ENCODE results near the gene COPS7A. TPM values are rescaled to one million over a fixed set of nuclear protein-coding genes. Genes with fewer than 3 reads are reported as not detected.

The COPS7A gene
- total RNA-seq, 1 donor from 2014 or later = 24.5 TPM

- peak overlapping the region; percentile 8 for H3K4me3 Mint-ChIP-seq
- H3K27ac ChIP-seq = no peak overlapping the region
- H3K4me3 ChIP-seq = no peak overlapping the region
- no peaks in the 10 kb centered on the region for H4K20me1 ChIP-seq (ENCODE audit: low read depth)
- peaks cover 9% of the 10 kb centered on the region for H3K36me3 Mint-ChIP-seq
- peaks cover 26% of the 10 kb centered on the region for H3F3A ChIP-seq (ENCODE audit: low read depth)
- no peaks in the 10 kb centered on the region for H3K9me3 ChIP-seq (ENCODE audit: low read depth)
- peaks cover 6% of the 10 kb centered on the region for H3K27me3 Mint-ChIP-seq (ENCODE audit: insufficient read depth, low read depth)
- no peaks in the 10 kb centered on the region for H3K27me3 ChIP-seq
- peaks cover 47% of the 10 kb centered on the region for H3K4me1 Mint-ChIP-seq
- no peak overlapping the region for H3K9ac ChIP-seq
- no peak overlapping the region for H3K27ac Mint-ChIP-seq
- no peaks in the 10 kb centered on the region for H3K9me3 Mint-ChIP-seq
- H3K4me2 ChIP-seq = no peak overlapping the region
- TF ChIP-seq CTCF (IDR thresholded peaks at IDR 0.05) (no peak), EZH2 (IDR thresholded peaks at IDR 0.05) (no peak), EZH2phosphoT487 (IDR thresholded peaks at IDR 0.05) (no peak)
- DNase-seq (ENCODE audit: low spot score) = no peak
- no peaks in the 10 kb centered on the region for H3K36me3 ChIP-seq
- H3K4me1 ChIP-seq = peaks cover 14% of the 10 kb centered on the region
- H2AFZ ChIP-seq (replicated peaks) = no peak overlapping the region
- peaks cover 35% of the 10 kb centered on the region for H3K79me2 ChIP-seq (ENCODE audit: low read depth)
Observed at GRCh38 chr12:6691473-6691872, 32.4 kb upstream of the COPS7A start.

DNA sequence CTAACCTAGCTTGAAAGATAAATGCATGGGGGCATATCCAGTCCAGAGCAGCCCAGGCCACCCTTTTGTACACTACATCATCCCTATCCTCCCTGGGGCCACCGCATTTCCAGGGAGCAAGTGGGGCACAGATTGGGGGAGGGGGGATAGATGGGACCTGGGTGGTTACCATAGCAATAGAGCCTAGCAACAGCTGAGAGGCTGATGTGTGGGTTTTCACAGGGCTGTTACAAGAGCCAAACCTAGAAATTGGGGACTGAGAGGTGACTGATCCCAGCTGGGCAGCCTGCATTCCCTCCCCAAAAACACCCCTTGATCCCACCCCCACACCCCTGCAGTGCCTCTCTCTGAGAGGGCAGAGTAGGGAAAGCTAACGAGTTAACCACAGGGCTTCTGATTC, 31.0 kb upstream of the COPS7A start:
- Mint-ChIP-seq H3K4me1 (peaks cover 36% of the 10 kb centered on the region), H3K4me3 (peak overlapping the region; percentile 33), H3K36me3 (peaks cover 9% of the 10 kb centered on the region), H3K9me3 (no peaks in the 10 kb centered on the region), H3K27ac (peak overlapping the region; percentile 70), H3K27me3 (ENCODE audit: insufficient read depth, low read depth) (peaks cover 6% of the 10 kb centered on the region)
- no peak for DNase-seq (ENCODE audit: low spot score)
- Histone ChIP-seq H4K20me1 (ENCODE audit: low read depth) (no peaks in the 10 kb centered on the region), H3F3A (ENCODE audit: low read depth) (peaks cover 31% of the 10 kb centered on the region), H3K4me3 (no peak overlapping the region), H3K4me1 (peaks cover 8% of the 10 kb centered on the region), H3K36me3 (no peaks in the 10 kb centered on the region), H3K9ac (peak overlapping the region; percentile 10), H3K9me3 (ENCODE audit: low read depth) (no peaks in the 10 kb centered on the region), H3K27me3 (no peaks in the 10 kb centered on the region), H3K4me2 (no peak overlapping the region), H3K27ac (no peak overlapping the region), H2AFZ (replicated peaks) (no peak overlapping the region), H3K79me2 (ENCODE audit: low read depth) (peaks cover 21% of the 10 kb centered on the region)
- TF ChIP-seq EZH2phosphoT487 (IDR thresholded peaks at IDR 0.05) (no peak), EZH2 (IDR thresholded peaks at IDR 0.05) (no peak), CTCF (IDR thresholded peaks at IDR 0.05) (no peak)

DNA sequence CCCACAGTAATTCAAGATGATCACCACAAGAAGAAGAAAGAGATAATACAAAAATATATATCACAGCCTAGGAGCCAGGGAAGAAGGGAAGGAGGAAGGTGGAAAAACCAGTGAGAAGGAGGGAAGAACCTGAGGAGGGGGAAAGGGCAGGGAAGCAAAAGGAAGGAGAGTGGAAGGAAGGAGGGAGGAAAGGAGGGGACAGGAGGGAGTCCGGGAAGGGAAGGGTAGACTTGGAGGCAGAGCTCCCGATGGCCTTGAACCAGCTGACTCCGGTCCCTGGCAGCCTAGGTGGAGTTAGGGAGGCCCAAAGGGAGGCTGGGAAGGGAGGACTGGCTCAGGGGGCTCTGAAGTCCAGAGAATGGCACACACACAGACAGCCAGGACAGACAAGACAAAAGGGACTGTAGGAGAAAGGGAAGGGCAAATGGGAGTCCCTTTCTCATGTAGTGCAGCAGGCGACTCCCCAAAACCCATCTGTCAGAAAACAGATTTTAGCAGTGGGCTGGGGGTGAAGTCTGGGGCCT, 30.0 kb upstream of the COPS7A start:
- peak overlapping the region; percentile 36 for H3K27ac Mint-ChIP-seq
- no peak overlapping the region for H3K4me3 Mint-ChIP-seq
- no peaks in the 10 kb centered on the region for H3K36me3 ChIP-seq

More for the DNA sequence above, 30.0 kb upstream of the COPS7A start:
- no peak for TF ChIP-seq EZH2phosphoT487 (IDR thresholded peaks at IDR 0.05)
- TF ChIP-seq EZH2 (IDR thresholded peaks at IDR 0.05) = no peak
- no peak for TF ChIP-seq CTCF (IDR thresholded peaks at IDR 0.05)
- DNase-seq (ENCODE audit: low spot score) = no peak
- Histone ChIP-seq H3K4me3 (no peak overlapping the region), H3K79me2 (ENCODE audit: low read depth) (peaks cover 15% of the 10 kb centered on the region), H3F3A (ENCODE audit: low read depth) (peaks cover 31% of the 10 kb centered on the region), H2AFZ (replicated peaks) (no peak overlapping the region), H4K20me1 (ENCODE audit: low read depth) (no peaks in the 10 kb centered on the region), H3K27ac (no peak overlapping the region), H3K4me2 (no peak overlapping the region), H3K9me3 (ENCODE audit: low read depth) (no peaks in the 10 kb centered on the region), H3K4me1 (peaks cover 7% of the 10 kb centered on the region), H3K27me3 (no peaks in the 10 kb centered on the region), H3K9ac (peak overlapping the region; percentile 28)
- Mint-ChIP-seq H3K9me3 (no peaks in the 10 kb centered on the region), H3K27me3 (ENCODE audit: insufficient read depth, low read depth) (peaks cover 8% of the 10 kb centered on the region), H3K36me3 (peaks cover 9% of the 10 kb centered on the region), H3K4me1 (peaks cover 36% of the 10 kb centered on the region)

Measured in neural progenitor cell (in vitro differentiated cells).